ENCODE data around the gene WWC1.

WWC1 gene

DNA sequence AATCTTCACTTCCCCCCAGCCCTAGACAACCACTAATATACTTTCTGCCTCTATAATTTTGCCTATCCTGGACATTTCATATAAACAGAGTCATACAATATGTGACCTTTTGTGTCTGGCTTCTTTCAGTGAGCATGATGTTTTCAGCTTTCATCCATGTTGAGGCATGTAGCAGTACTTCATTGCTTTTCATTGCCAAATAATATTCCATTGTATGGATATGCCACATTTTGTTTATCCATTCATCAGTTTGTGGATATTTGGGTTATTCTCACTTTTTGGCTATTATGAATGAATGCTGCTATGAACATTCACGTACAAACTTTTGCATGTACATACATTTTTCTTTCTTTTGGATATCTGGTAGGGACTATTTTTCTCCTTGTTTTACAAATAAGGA lies 49.0 kb downstream of the WWC1 start:
- no peak for DNase-seq (ENCODE audit: extremely low read depth, insufficient read length)
- H3K27me3 ChIP-seq (replicated peaks; ENCODE audit: control insufficient read depth, insufficient read depth, low read length), result no peaks in the 10 kb centered on the region
- no peaks in the 10 kb centered on the region for H3K36me3 ChIP-seq (ENCODE audit: control insufficient read depth, insufficient read depth, low read length)
- TF ChIP-seq, protein P1, sequence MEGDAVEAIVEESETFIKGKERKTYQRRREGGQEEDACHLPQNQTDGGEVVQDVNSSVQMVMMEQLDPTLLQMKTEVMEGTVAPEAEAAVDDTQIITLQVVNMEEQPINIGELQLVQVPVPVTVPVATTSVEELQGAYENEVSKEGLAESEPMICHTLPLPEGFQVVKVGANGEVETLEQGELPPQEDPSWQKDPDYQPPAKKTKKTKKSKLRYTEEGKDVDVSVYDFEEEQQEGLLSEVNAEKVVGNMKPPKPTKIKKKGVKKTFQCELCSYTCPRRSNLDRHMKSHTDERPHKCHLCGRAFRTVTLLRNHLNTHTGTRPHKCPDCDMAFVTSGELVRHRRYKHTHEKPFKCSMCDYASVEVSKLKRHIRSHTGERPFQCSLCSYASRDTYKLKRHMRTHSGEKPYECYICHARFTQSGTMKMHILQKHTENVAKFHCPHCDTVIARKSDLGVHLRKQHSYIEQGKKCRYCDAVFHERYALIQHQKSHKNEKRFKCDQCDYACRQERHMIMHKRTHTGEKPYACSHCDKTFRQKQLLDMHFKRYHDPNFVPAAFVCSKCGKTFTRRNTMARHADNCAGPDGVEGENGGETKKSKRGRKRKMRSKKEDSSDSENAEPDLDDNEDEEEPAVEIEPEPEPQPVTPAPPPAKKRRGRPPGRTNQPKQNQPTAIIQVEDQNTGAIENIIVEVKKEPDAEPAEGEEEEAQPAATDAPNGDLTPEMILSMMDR (IDR thresholded peaks at IDR 0.05; ENCODE audit: insufficient read depth, low read length, poor library complexity, severe bottlenecking), result no peak
- H3K4me3 ChIP-seq (replicated peaks; ENCODE audit: low read depth, low read length), result no peak overlapping the region

DNA sequence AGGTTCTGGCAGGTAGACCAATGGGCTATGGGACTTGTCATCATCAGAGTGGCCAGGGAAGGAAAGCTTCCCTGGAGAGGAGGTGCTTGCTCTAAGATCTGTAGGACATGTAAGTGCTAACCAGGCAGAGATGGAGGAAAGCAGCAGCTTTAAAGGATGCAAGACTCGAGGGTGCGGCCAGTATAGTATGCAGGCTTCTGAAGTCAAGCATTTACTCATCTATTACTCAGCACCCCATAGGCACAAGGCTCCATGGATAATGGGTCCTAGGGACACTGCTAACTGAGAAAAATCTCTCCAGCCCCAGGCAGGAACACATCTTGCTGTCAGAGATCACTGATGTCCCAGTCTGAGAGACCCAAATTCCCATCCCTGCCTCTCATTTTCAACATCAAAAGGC lies 49.7 kb downstream of the WWC1 start:
- Histone ChIP-seq H3K27me3 (replicated peaks; ENCODE audit: control insufficient read depth, insufficient read depth, low read length) (no peaks in the 10 kb centered on the region), H3K36me3 (ENCODE audit: control insufficient read depth, insufficient read depth, low read length) (no peaks in the 10 kb centered on the region), H3K4me3 (replicated peaks; ENCODE audit: low read depth, low read length) (no peak overlapping the region)
- TF ChIP-seq, protein P1 (IDR thresholded peaks at IDR 0.05; ENCODE audit: insufficient read depth, low read length, poor library complexity, severe bottlenecking), result no peak
- no peak for DNase-seq (ENCODE audit: extremely low read depth, insufficient read length)

DNA sequence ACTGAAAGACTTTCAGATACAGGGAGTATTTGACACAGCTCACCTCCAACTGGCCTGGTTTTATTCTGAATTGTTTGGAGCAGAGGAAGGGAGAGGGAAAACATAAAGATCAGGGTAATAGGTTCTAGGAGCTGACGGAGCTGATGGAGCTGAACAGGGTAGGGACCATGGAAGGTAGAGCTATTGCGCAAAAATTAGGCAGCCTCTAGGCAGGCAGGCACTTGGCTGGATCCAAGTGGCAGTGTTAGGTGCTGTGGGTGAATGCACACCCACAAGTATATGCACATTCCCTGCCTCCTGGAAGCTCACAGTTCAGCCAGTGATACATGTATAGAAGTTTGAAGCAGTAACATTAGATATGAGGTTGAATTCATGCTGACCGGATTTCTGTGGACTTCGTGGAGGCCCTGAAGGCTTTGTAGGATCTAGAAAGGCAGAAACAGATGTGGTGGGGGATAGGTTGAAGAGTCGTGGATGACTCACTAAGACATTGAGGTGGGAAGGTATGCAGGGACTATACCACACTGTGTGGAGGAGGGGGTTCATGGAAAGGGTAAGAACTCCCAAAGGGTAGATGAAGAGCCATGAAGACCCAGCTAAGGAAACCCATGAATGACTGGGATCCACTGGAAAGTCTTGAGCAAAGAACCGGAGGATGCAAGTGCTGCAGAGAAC lies 50.8 kb downstream of the WWC1 start:
- H3K4me3 ChIP-seq (replicated peaks; ENCODE audit: low read depth, low read length), result no peak overlapping the region
- no peaks in the 10 kb centered on the region for H3K36me3 ChIP-seq (ENCODE audit: control insufficient read depth, insufficient read depth, low read length)
- no peaks in the 10 kb centered on the region for H3K27me3 ChIP-seq (replicated peaks; ENCODE audit: control insufficient read depth, insufficient read depth, low read length)
- TF ChIP-seq, protein P1 (IDR thresholded peaks at IDR 0.05; ENCODE audit: insufficient read depth, low read length, poor library complexity, severe bottlenecking), result no peak
- no peak for DNase-seq (ENCODE audit: extremely low read depth, insufficient read length)

GRCh38 chr5:168342985-168343384 lies 51.5 kb downstream of the WWC1 start:
- no peak for DNase-seq (ENCODE audit: extremely low read depth, insufficient read length)
- no peaks in the 10 kb centered on the region for H3K27me3 ChIP-seq (replicated peaks; ENCODE audit: control insufficient read depth, insufficient read depth, low read length)
- no peak overlapping the region for H3K4me3 ChIP-seq (replicated peaks; ENCODE audit: low read depth, low read length)
- TF ChIP-seq, protein P1 (IDR thresholded peaks at IDR 0.05; ENCODE audit: insufficient read depth, low read length, poor library complexity, severe bottlenecking), result no peak
- H3K36me3 ChIP-seq (ENCODE audit: control insufficient read depth, insufficient read depth, low read length), result no peaks in the 10 kb centered on the region

- H3K36me3 ChIP-seq (ENCODE audit: control insufficient read depth, insufficient read depth, low read length), result no peaks in the 10 kb centered on the region
- no peak for DNase-seq (ENCODE audit: extremely low read depth, insufficient read length)
- TF ChIP-seq, protein P1 (IDR thresholded peaks at IDR 0.05; ENCODE audit: insufficient read depth, low read length, poor library complexity, severe bottlenecking), result no peak
- H3K4me3 ChIP-seq (replicated peaks; ENCODE audit: low read depth, low read length), result no peak overlapping the region
- no peaks in the 10 kb centered on the region for H3K27me3 ChIP-seq (replicated peaks; ENCODE audit: control insufficient read depth, insufficient read depth, low read length)
These were observed 55.0 kb downstream of the WWC1 start for GRCh38 chr5:168346417-168346816.

Measured in GM06990 (cell line).